ENCODE data around the gene ESAM.

- TF ChIP-seq CTCF (IDR thresholded peaks at IDR 0.05) (no peak), ZFX (IDR thresholded peaks at IDR 0.05; ENCODE audit: borderline replicate concordance) (no peak)
Measured at GRCh38 chr11:124783002-124783401, 20.9 kb upstream of the ESAM start.

All from 22Rv1 (cell line).